Loucy (cell line): ENCODE measurements around the gene LRRC47.
A peak's percentile ranks its signal among the peaks of the same experiment; 100 is the strongest.

Source experiments
- H2AFZ ChIP-seq: fragments of 200-600 bp; sonication (generic); 2 replicates; pipeline ENCODE4 v1.6.0; 2016; ENCODE audit warnings: antibody characterized with exemption, mild to moderate bottlenecking, low read length, moderate library complexity
- H3F3A ChIP-seq: fragments of 200-600 bp; 2 replicates; pipeline ENCODE4 v1.6.0; 2016; ENCODE audit warnings: antibody characterized with exemption, low read depth, mild to moderate bottlenecking
- H3K27me3 ChIP-seq: fragments of 200-600 bp; sonication (generic); 2 replicates; pipeline ENCODE4 v1.6.1; 2014; ENCODE audit warnings: low read length, mild to moderate bottlenecking; ENCODE audit not compliant: insufficient read depth, poor library complexity, severe bottlenecking
- H3K36me3 ChIP-seq: fragments of 200-600 bp; sonication (generic); 2 replicates; pipeline ENCODE4 v1.6.1; 2016; ENCODE audit warnings: low read length; ENCODE audit not compliant: insufficient read depth
- H3K4me1 ChIP-seq: fragments of 200-600 bp; sonication (generic); 2 replicates; pipeline ENCODE4 v1.5.1; 2014; ENCODE audit warnings: low read length, mild to moderate bottlenecking; ENCODE audit not compliant: insufficient read depth, poor library complexity, severe bottlenecking
- H3K4me2 ChIP-seq: fragments of 200-600 bp; sonication (generic); 2 replicates; pipeline ENCODE4 v1.6.0; 2014; ENCODE audit warnings: antibody characterized with exemption, low read length, low read depth, mild to moderate bottlenecking; ENCODE audit not compliant: poor library complexity, severe bottlenecking
- H3K4me3 ChIP-seq: fragments of 200-600 bp; sonication (generic); 2 replicates; pipeline ENCODE4 v1.5.1; 2014; ENCODE audit warnings: low read length, mild to moderate bottlenecking, mixed read lengths; ENCODE audit not compliant: poor library complexity, severe bottlenecking
- H3K79me2 ChIP-seq: fragments of 200-600 bp; sonication (generic); 2 replicates; pipeline ENCODE4 v1.6.1; 2014; ENCODE audit warnings: low read length; ENCODE audit not compliant: insufficient read depth
- H3K9ac ChIP-seq: fragments of 200-600 bp; sonication (generic); 2 replicates; pipeline ENCODE4 v1.6.0; 2014; ENCODE audit warnings: mild to moderate bottlenecking, low read depth, low read length, moderate library complexity; ENCODE audit not compliant: poor library complexity, severe bottlenecking
- H3K9me2 ChIP-seq: fragments of 200-600 bp; sonication (generic); replicated peaks from 2 replicates; pipeline ENCODE4 v1.6.1; 2016; ENCODE audit warnings: low read depth, low read length, mixed read lengths
- H3K9me3 ChIP-seq: fragments of 200-600 bp; sonication (generic); 2 replicates; pipeline ENCODE4 v1.6.1; 2014; ENCODE audit warnings: mild to moderate bottlenecking, antibody characterized with exemption, low read length, low read depth; ENCODE audit not compliant: insufficient read depth
- H4K20me1 ChIP-seq: fragments of 200-600 bp; sonication (generic); 2 replicates; pipeline ENCODE4 v1.6.0; 2014; ENCODE audit warnings: antibody characterized with exemption, low read length, mild to moderate bottlenecking; ENCODE audit not compliant: insufficient read depth, poor library complexity, severe bottlenecking
- CTCF ChIP-seq: fragments of 200-600 bp; sonication (generic); conservative IDR thresholded peaks from 2 replicates; pipeline ENCODE4 v1.5.1; 2014; ENCODE audit warnings: mild to moderate bottlenecking, antibody characterized with exemption, low read length
- EZH2phosphoT487 ChIP-seq: fragments of 200-600 bp; IDR thresholded peaks from 2 replicates; pipeline ENCODE4 v1.6.1; 2018; ENCODE audit warnings: antibody characterized with exemption, mild to moderate bottlenecking, moderate library complexity, borderline replicate concordance

Gene LRRC47

GRCh38 chr1:3773572-3774275 lies 22.6 kb downstream of the LRRC47 start:
- Histone ChIP-seq H3F3A (no peaks in the 10 kb centered on the region), H3K9me2 (no peaks in the 10 kb centered on the region), H3K4me2 (no peak overlapping the region), H3K4me1 (peaks cover 5% of the 10 kb centered on the region), H3K79me2 (no peaks in the 10 kb centered on the region), H3K9me3 (no peaks in the 10 kb centered on the region), H3K27me3 (no peaks in the 10 kb centered on the region), H3K4me3 (no peak overlapping the region), H2AFZ (no peak overlapping the region), H3K9ac (no peak overlapping the region), H3K36me3 (no peaks in the 10 kb centered on the region), H4K20me1 (no peaks in the 10 kb centered on the region)
- TF ChIP-seq EZH2phosphoT487 (no peak), CTCF (no peak)

- no peaks in the 10 kb centered on the region for H3K36me3 ChIP-seq
- no peaks in the 10 kb centered on the region for H3K79me2 ChIP-seq
- H3K4me2 ChIP-seq: peak within 1 kb of the TSS; percentile 56
- peak within 1 kb of the TSS; percentile 64; the same call in 1 of the 2 replicates for H2AFZ ChIP-seq
- no peaks in the 10 kb centered on the region for H3K9me2 ChIP-seq
- no peaks in the 10 kb centered on the region for H3F3A ChIP-seq
- H3K9me3 ChIP-seq: no peaks in the 10 kb centered on the region
- H3K27me3 ChIP-seq: no peaks in the 10 kb centered on the region
- TF ChIP-seq EZH2phosphoT487 (no peak), CTCF (no peak)
- peak within 1 kb of the TSS; percentile 22 for H3K9ac ChIP-seq
- no peaks in the 10 kb centered on the region for H4K20me1 ChIP-seq
- H3K4me1 ChIP-seq: peaks cover 5% of the 10 kb centered on the region
- peak within 1 kb of the TSS; percentile 66 for H3K4me3 ChIP-seq
Observed at GRCh38 chr1:3772715-3773571, 23.4 kb downstream of the LRRC47 start, which contains the start of gene SMIM1. SMIM1 (plus strand) TSS chr1:3772749; CDS start chr1:3775374, 2,625 bp downstream.

- peaks cover 5% of the 10 kb centered on the region for H3K4me1 ChIP-seq
- peak overlapping the region; percentile 64; the same call in 1 of the 2 replicates for H2AFZ ChIP-seq
- peak overlapping the region; percentile 22 for H3K9ac ChIP-seq
Observed at GRCh38 chr1:3772027-3772714, 24.1 kb downstream of the LRRC47 start.

More at GRCh38 chr1:3772027-3772714, 24.1 kb downstream of the LRRC47 start:
- Histone ChIP-seq H3K9me2 (no peaks in the 10 kb centered on the region), H3F3A (no peaks in the 10 kb centered on the region), H3K4me3 (peak overlapping the region; percentile 66), H3K4me2 (peak overlapping the region; percentile 56), H3K36me3 (no peaks in the 10 kb centered on the region), H3K9me3 (no peaks in the 10 kb centered on the region), H3K79me2 (no peaks in the 10 kb centered on the region), H4K20me1 (no peaks in the 10 kb centered on the region), H3K27me3 (no peaks in the 10 kb centered on the region)
- TF ChIP-seq CTCF (no peak), EZH2phosphoT487 (no peak)
